SK-N-SH treated with all-trans-retinoic acid at 6 μM for 48 hours (cell line): ENCODE results near the gene MMP7.
"Not testable (repeated sequence)": the region's sequence is repeated elsewhere in the genome, so short reads cannot be mapped to it uniquely, and the experiment has no call there.

Experiments used
- ATAC-seq: fragments of 200-7000 bp; cut with Tn5 transposase; 3 replicates; pipeline ENCODE4 v1.9.1; 2020; ENCODE audit warnings: mild to moderate bottlenecking, moderate library complexity
- ARNTL ChIP-seq: fragments of 450-650 bp; formaldehyde crosslinking; IDR thresholded peaks from 2 replicates; pipeline ENCODE4 v1.5.0; 2020; ENCODE audit warnings: low read depth, mild to moderate bottlenecking, moderate library complexity, borderline replicate concordance
- BACH2 ChIP-seq: fragments of 250-450 bp; sonication (Bioruptor Pico); IDR thresholded peaks from 2 replicates; pipeline ENCODE4 v1.9.0; 2021; ENCODE audit warnings: mild to moderate bottlenecking, borderline replicate concordance
- CSDC2 ChIP-seq: fragments of 250-450 bp; sonication (Bioruptor Pico); IDR thresholded peaks from 2 replicates; pipeline ENCODE4 v1.5.0; 2020; ENCODE audit warnings: mild to moderate bottlenecking, moderate library complexity
- ESRRG ChIP-seq: fragments of 250-450 bp; sonication (Bioruptor Pico); IDR thresholded peaks from 2 replicates; pipeline ENCODE4 v1.6.1; 2021; ENCODE audit warnings: mild to moderate bottlenecking
- GLIS3 ChIP-seq: fragments of 250-450 bp; sonication (Bioruptor Pico); IDR thresholded peaks from 2 replicates; pipeline ENCODE4 v1.5.0; 2020; ENCODE audit warnings: mild to moderate bottlenecking, moderate library complexity
- PPARA ChIP-seq: fragments of 250-450 bp; sonication (Bioruptor Pico); IDR thresholded peaks from 2 replicates; pipeline ENCODE4 v1.5.0; 2020; ENCODE audit warnings: mild to moderate bottlenecking, borderline replicate concordance
- SNAI2 ChIP-seq: fragments of 250-450 bp; sonication (Bioruptor Pico); IDR thresholded peaks from 2 replicates; pipeline ENCODE4 v1.5.0; 2020; ENCODE audit warnings: mild to moderate bottlenecking, moderate library complexity
- TCF4 ChIP-seq: fragments of 250-450 bp; sonication (Bioruptor Pico); IDR thresholded peaks from 2 replicates; pipeline ENCODE4 v1.8.0; 2021; ENCODE audit warnings: mild to moderate bottlenecking, moderate library complexity, borderline replicate concordance
- TOX ChIP-seq: fragments of 250-450 bp; sonication (Bioruptor Pico); IDR thresholded peaks from 2 replicates; pipeline ENCODE4 v1.8.0; 2021; ENCODE audit warnings: mild to moderate bottlenecking, moderate library complexity, borderline replicate concordance
- TSHZ2 ChIP-seq: fragments of 250-450 bp; sonication (Bioruptor Pico); IDR thresholded peaks from 2 replicates; pipeline ENCODE4 v1.5.0; 2020; ENCODE audit warnings: mild to moderate bottlenecking, moderate library complexity
- ZC3H10 ChIP-seq: fragments of 250-450 bp; sonication (Bioruptor Pico); IDR thresholded peaks from 2 replicates; pipeline ENCODE4 v1.5.1; 2021; ENCODE audit warnings: mild to moderate bottlenecking, moderate library complexity
- ZFP3 ChIP-seq: fragments of 250-450 bp; sonication (Bioruptor Pico); IDR thresholded peaks from 2 replicates; pipeline ENCODE4 v1.5.0; 2020; ENCODE audit warnings: mild to moderate bottlenecking, moderate library complexity
- ZFP30 ChIP-seq: fragments of 450-650 bp; formaldehyde crosslinking; IDR thresholded peaks from 2 replicates; pipeline ENCODE4 v1.5.0; 2022; ENCODE audit warnings: mild to moderate bottlenecking, moderate library complexity
- ZNF565 ChIP-seq: fragments of 450-650 bp; formaldehyde crosslinking; conservative IDR thresholded peaks from 2 replicates; pipeline ENCODE4 v1.5.0; 2020; ENCODE audit warnings: low read depth, mild to moderate bottlenecking, moderate library complexity
- ZNF70 ChIP-seq: fragments of 450-650 bp; formaldehyde crosslinking; IDR thresholded peaks from 2 replicates; pipeline ENCODE4 v1.5.0; 2020; ENCODE audit warnings: mild to moderate bottlenecking, moderate library complexity
- ZNF8 ChIP-seq: fragments of 450-650 bp; formaldehyde crosslinking; IDR thresholded peaks from 2 replicates; pipeline ENCODE4 v1.5.0; 2020; ENCODE audit warnings: mild to moderate bottlenecking, moderate library complexity
- TF ChIP-seq, protein P1 (sequence below): fragments of 250-450 bp; sonication (Bioruptor Pico); IDR thresholded peaks from 2 replicates; pipeline ENCODE4 v1.8.0; 2021; ENCODE audit warnings: low read depth, mild to moderate bottlenecking, moderate library complexity, borderline replicate concordance
- TF ChIP-seq, protein P2 (sequence below): fragments of 250-450 bp; sonication (Bioruptor Pico); IDR thresholded peaks from 2 replicates; pipeline ENCODE4 v1.8.0; 2020; ENCODE audit warnings: mild to moderate bottlenecking, moderate library complexity, borderline replicate concordance

MMP7 gene

DNA sequence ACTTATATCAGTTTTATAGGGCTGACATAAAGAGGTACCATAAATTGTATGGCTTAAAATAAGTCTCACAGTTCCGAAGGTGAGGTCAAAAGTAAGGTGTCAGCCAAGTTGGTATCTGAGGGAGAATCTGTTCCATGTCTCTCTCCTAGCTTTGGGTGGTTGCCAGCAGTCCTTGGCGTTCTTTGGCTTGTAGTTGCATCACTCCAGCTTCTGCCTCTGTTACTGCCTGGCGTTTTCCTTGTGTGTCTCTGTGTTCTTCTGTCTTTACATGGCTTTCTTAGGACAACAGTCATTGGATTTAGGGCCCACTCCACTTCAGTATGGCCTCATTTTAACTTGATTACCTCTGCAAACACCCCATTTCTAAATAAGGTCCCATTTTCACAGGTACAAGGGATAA is 16.7 kb downstream of the MMP7 start (continued):
- TF ChIP-seq, protein P1, sequence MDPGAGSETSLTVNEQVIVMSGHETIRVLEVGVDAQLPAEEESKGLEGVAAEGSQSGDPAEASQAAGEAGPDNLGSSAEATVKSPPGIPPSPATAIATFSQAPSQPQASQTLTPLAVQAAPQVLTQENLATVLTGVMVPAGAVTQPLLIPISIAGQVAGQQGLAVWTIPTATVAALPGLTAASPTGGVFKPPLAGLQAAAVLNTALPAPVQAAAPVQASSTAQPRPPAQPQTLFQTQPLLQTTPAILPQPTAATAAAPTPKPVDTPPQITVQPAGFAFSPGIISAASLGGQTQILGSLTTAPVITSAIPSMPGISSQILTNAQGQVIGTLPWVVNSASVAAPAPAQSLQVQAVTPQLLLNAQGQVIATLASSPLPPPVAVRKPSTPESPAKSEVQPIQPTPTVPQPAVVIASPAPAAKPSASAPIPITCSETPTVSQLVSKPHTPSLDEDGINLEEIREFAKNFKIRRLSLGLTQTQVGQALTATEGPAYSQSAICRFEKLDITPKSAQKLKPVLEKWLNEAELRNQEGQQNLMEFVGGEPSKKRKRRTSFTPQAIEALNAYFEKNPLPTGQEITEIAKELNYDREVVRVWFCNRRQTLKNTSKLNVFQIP = no peak

GRCh38 chr11:102510439-102511135 is 20.0 kb downstream of the MMP7 start:
- no peak for TF ChIP-seq CSDC2 (CRISPR knock-in tag)
- TF ChIP-seq TCF4 = no peak
- no peak for TF ChIP-seq SNAI2 (CRISPR knock-in tag)
- no peak for TF ChIP-seq ZC3H10 (CRISPR knock-in tag)
- no peak for ATAC-seq

DNA sequence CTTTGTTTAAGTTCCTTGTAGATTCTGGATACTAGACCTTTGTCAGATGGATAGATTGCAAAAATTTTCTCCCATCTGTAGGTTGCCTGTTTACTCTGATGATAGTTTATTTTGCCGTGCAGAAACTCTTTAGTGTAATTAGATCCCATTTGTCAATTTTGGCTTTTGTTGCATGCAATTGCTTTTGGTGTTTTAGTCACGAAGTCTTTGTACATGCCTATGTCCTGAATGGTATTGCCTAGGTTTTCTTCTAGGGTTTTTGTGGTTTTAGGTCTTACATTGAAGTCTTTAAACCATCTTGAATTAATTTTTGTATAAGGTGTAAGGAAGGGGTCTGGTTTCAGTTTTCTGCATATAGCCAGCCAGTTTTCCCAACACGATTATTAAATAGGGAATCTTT is 27.7 kb downstream of the MMP7 start:
- not testable (repeated sequence) for ATAC-seq

- TF ChIP-seq PPARA (CRISPR knock-in tag) = no peak
- no peak for ATAC-seq
Measured at GRCh38 chr11:102500829-102501228, 29.7 kb downstream of the MMP7 start.

DNA sequence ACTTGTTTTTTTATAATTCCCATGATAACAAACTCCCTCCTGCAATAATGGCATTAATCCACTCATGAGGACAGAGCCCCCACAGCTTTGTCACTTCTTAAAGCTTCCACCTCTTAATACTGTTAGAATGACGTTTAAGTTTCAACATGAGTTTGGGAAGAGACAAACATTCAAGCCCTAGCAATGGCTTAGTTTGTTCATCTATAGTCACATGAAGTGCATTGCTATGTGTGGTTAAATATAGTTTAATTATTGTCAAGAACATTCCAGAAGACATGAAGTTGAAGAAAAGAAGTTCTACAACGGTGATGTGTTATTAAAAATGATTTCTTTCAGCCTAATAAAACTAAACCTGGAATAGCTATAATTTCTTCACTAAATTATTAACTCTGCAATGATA is 30.6 kb downstream of the MMP7 start:
- TF ChIP-seq ZNF8 (CRISPR knock-in tag) (no peak), ZFP3 (CRISPR knock-in tag) (no peak), TOX (CRISPR knock-in tag) (no peak), CSDC2 (CRISPR knock-in tag) (no peak), ZNF70 (no peak), ZFP30 (CRISPR knock-in tag) (no peak), SNAI2 (CRISPR knock-in tag) (no peak), ESRRG (CRISPR knock-in tag) (no peak), BACH2 (no peak), GLIS3 (CRISPR knock-in tag) (no peak), TSHZ2 (CRISPR knock-in tag) (no peak)
- TF ChIP-seq, all 23 proteins: peak for 0
- ATAC-seq = no peak

DNA sequence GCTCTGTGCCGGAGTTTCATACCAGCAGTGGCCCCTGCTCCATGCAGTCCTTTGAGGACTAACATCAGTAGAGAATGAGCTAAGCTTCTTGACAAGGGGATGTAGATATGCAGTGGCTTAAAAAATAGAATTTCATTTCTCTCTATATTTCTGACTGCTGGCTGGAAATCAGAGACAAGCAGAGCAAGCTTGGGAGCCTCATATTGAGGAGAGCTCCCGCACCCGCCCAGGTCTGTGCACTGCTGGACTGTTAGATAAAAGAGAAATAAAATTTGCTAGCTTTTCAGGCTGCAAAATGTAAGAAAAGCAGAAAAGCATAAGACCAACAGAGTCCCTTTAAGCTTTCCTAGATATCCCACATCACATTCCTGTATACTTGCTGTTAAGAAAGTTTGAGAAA is 31.4 kb downstream of the MMP7 start:
- no peak for ATAC-seq

DNA sequence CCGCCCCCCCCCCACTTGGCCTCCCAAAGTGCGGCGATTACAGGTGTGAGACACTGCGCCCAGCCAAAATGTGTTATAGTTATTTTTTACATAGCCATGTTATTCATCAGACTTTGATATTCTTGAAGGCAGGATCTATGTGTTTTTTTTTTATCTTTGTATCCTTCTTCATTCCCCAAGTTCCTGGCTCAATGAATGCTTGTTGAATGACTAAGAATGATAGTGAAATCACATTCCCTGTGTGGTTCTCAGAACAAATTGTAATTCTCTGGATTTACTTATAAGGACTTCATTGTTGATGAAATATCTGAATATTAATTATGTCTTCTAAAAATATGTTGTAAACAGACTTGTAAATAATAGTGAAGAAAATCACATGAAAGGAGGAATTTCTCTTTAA is 33.5 kb downstream of the MMP7 start:
- TF ChIP-seq, protein P2, sequence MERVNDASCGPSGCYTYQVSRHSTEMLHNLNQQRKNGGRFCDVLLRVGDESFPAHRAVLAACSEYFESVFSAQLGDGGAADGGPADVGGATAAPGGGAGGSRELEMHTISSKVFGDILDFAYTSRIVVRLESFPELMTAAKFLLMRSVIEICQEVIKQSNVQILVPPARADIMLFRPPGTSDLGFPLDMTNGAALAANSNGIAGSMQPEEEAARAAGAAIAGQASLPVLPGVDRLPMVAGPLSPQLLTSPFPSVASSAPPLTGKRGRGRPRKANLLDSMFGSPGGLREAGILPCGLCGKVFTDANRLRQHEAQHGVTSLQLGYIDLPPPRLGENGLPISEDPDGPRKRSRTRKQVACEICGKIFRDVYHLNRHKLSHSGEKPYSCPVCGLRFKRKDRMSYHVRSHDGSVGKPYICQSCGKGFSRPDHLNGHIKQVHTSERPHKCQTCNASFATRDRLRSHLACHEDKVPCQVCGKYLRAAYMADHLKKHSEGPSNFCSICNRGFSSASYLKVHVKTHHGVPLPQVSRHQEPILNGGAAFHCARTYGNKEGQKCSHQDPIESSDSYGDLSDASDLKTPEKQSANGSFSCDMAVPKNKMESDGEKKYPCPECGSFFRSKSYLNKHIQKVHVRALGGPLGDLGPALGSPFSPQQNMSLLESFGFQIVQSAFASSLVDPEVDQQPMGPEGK (CRISPR knock-in tag) = no peak
- TF ChIP-seq ARNTL (CRISPR knock-in tag) = no peak
- ATAC-seq = no peak

More for the DNA sequence above, 31.4 kb downstream of the MMP7 start:
- TF ChIP-seq ZNF565 (CRISPR knock-in tag) (no peak), ZC3H10 (CRISPR knock-in tag) (no peak), ZNF70 (no peak)
- TF ChIP-seq, all 23 proteins: peak for 0
